ENCODE results near the gene ALG12. TPM values are rescaled to one million over a fixed set of nuclear protein-coding genes. Genes with fewer than 3 reads are reported as not detected.

The ALG12 gene
- total RNA-seq, 2 experiments from 2014 or later: 12.4 to 13.8 TPM

DNA sequence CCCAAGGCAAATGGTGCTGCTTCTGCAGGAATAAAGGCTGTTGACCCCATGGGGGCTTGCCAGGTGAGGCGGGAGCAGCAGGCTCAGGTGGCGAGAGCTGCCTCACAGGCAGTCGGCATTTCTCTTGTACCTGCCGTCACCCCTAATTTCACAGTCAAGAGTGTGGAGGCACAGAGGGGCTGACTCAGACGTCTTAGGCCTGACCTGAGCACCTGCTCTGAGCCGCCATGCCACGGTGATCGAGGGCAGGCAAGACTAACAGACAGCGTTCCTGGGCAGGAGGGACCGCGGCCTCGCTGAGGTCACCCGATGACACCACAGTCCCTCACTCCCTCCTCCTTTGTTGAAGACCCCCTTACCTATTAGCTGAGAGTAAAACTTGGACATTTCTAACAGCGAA lies 5.2 kb downstream of the ALG12 start:
- H3K9me3 Mint-ChIP-seq: no peaks in the 10 kb centered on the region
- no peak for DNase-seq
- ChIA-PET CTCF (no interaction called here), POLR2A (no interaction called here)
- no peak overlapping the region for H3K27ac Mint-ChIP-seq
- no peaks in the 10 kb centered on the region for H3K27me3 Mint-ChIP-seq
- H3K36me3 Mint-ChIP-seq: no peaks in the 10 kb centered on the region
- H3K4me3 Mint-ChIP-seq: no peak overlapping the region
- intact Hi-C loops (cut with micrococcal nuclease): no loop called here
- H3K4me1 Mint-ChIP-seq (ENCODE audit: low read depth): peaks cover 12% of the 10 kb centered on the region

GRCh38 chr22:49911881-49912625 lies 6.2 kb downstream of the ALG12 start:
- ChIA-PET CTCF (no interaction called here), POLR2A (no interaction called here)
- Mint-ChIP-seq H3K27me3 (no peaks in the 10 kb centered on the region), H3K27ac (no peak overlapping the region), H3K36me3 (peaks cover 7% of the 10 kb centered on the region), H3K4me3 (no peak overlapping the region), H3K9me3 (no peaks in the 10 kb centered on the region), H3K4me1 (ENCODE audit: low read depth) (peaks cover 8% of the 10 kb centered on the region)
- DNase-seq: no peak
- intact Hi-C loops (cut with micrococcal nuclease): no loop called here

- DNase-seq: no peak
- intact Hi-C loops (cut with micrococcal nuclease): no loop called here
- H3K27me3 Mint-ChIP-seq: no peaks in the 10 kb centered on the region
- no peaks in the 10 kb centered on the region for H3K9me3 Mint-ChIP-seq
- ChIA-PET POLR2A (no interaction called here), CTCF (no interaction called here)
- H3K36me3 Mint-ChIP-seq: peaks cover 9% of the 10 kb centered on the region
- H3K4me1 Mint-ChIP-seq (ENCODE audit: low read depth): no peaks in the 10 kb centered on the region
- no peak overlapping the region for H3K27ac Mint-ChIP-seq
- no peak overlapping the region for H3K4me3 Mint-ChIP-seq
These were observed 7.7 kb downstream of the ALG12 start for GRCh38 chr22:49910229-49911155.

DNA sequence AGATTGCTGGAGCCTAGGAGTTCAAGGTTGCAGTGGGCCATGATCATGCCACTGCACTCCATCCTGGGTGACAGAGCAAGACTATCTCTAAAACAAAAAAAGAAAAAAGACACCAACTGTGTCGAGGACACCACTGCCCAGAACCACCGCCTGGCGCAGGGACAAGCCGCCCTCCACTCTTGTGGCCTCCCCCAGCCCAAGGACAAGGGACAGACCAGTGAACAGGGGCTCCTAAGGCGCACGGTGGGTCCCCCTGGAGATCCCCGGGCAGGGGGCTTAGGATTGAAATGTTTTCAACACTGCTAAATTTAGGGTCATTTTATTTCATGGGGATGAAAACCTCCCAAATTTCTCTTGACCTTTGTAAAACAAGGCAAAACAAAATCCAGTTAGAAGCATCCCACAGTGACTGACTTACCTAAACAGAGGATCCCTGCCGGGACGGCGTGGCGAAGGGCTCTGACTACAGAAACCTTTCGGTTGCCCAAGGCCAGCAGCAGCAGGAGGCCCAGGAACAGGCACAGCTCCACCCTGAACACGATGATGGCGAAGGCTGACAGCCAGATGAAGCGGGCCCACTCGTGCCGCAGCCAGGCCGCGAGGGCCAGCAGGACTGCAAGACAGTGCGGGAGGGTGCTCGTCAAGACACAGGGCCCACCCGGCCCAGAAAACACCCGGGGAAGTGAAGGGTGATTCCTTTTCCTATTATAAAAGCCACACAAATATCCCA lies 8.6 kb downstream of the ALG12 start:
- H3K36me3 Mint-ChIP-seq: peaks cover 9% of the 10 kb centered on the region
- H3K9me3 Mint-ChIP-seq: no peaks in the 10 kb centered on the region
- no peak for DNase-seq
- H3K4me3 Mint-ChIP-seq: no peak overlapping the region
- no peaks in the 10 kb centered on the region for H3K27me3 Mint-ChIP-seq
- intact Hi-C loops (cut with micrococcal nuclease): no loop called here
- H3K4me1 Mint-ChIP-seq (ENCODE audit: low read depth): no peaks in the 10 kb centered on the region
- CTCF ChIA-PET: no interaction called here
- H3K27ac Mint-ChIP-seq: no peak overlapping the region
- POLR2A ChIA-PET: no interaction called here

DNA sequence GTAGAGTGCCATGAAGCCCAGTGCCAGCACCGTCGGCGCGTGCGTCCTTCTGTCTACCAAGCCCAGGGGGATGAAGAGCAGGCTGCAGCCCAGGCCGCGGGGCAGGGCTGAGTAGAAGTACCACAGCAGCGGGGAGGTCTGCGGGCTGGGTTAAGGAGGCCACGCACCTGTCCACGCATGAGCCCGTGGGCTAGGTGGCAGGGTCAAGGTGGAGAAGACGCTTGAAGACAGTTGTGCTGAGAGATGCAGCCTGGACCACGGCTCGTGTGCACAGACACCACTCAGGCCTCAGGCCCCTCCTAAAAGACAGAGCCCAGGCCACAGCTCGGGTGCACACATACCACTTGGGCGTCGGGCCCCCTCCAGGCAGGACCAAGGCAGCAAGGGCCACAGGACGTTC lies 10.4 kb downstream of the ALG12 start:
- no peaks in the 10 kb centered on the region for H3K9me3 Mint-ChIP-seq
- no peaks in the 10 kb centered on the region for H3K4me1 Mint-ChIP-seq (ENCODE audit: low read depth)
- peaks cover 12% of the 10 kb centered on the region for H3K36me3 Mint-ChIP-seq
- H3K27ac Mint-ChIP-seq: no peak overlapping the region
- DNase-seq: no peak
- intact Hi-C loops (cut with micrococcal nuclease): no loop called here
- CTCF ChIA-PET: no interaction called here
- H3K27me3 Mint-ChIP-seq: no peaks in the 10 kb centered on the region
- POLR2A ChIA-PET: no interaction called here
- H3K4me3 Mint-ChIP-seq: no peak overlapping the region

DNA sequence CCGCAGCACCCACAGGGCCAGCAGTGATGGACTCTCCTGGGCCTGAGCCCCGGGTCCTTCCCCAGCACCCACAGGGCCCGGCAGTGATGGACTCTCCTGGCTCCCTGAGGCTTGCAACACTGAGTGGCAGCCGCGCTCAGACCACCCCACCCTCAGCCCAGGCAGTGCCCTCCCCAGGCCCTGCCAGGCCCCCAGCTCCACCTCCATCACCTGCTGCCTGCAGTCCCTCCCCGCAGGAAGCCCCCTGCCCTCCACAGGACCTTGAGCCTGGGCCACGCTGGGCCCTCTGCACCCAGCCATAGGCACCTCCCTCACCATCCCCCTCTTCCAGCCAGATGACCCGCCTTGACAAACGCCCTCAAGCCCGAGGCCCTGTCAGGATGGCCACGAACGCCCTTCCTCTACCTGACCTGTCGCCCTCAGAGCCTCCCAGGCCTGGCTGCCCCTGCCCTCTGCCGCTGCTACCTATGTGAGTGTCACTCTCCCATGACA lies 11.4 kb downstream of the ALG12 start:
- ChIA-PET POLR2A (no interaction called here), CTCF (no interaction called here)
- Mint-ChIP-seq H3K27ac (no peak overlapping the region), H3K9me3 (peaks cover 3% of the 10 kb centered on the region), H3K36me3 (peaks cover 15% of the 10 kb centered on the region), H3K27me3 (no peaks in the 10 kb centered on the region), H3K4me1 (ENCODE audit: low read depth) (no peaks in the 10 kb centered on the region), H3K4me3 (no peak overlapping the region)
- DNase-seq: no peak
- intact Hi-C loops (cut with micrococcal nuclease): no loop called here

DNA sequence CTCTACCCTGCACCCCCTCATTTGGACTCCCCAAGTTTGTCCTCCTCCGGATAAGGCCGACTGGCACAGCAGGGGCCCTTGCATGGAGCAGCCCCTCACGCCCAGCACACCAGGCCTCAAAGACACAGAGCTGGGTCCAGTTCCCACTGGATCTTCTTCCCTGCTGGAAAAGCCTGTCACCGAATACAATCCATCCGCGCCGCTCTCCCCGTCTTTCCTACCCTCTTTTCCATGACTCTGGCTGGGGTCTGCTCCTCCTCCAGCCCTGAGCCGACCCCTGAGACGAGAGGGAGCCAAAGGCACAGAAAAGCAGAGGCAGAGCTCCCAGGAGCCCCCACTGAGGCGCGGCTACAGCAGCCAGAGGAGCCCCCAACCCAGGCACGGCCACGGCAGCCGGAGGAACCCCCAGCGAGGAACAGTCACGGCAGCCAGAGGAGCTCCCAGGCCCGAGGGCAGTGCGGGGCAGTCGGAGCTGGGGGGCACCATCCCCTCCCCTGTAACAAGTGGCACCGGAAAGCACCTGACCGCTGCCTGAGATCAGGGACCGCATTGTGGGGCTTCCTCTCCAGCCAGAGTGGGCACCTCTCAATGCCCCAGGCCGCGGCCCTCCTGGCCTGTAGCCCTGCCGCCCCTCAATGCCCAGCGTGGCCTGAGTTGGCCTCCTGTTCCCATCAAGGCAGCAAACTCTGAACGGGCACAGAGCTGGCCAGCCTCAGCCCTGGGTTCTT lies 12.0 kb downstream of the ALG12 start:
- no peaks in the 10 kb centered on the region for H3K27me3 Mint-ChIP-seq
- H3K27ac Mint-ChIP-seq: no peak overlapping the region
- H3K4me1 Mint-ChIP-seq (ENCODE audit: low read depth): no peaks in the 10 kb centered on the region
- ChIA-PET CTCF (no interaction called here), POLR2A (interaction anchor here (1.0 kb wide), 1 partner anchor 144 kb away, joined by 3 read pairs; no protein-coding TSS in a partner anchor)
- H3K9me3 Mint-ChIP-seq: peaks cover 9% of the 10 kb centered on the region
- no peak for DNase-seq
- H3K4me3 Mint-ChIP-seq: no peak overlapping the region
- intact Hi-C loops (cut with micrococcal nuclease): no loop called here
- H3K36me3 Mint-ChIP-seq: peaks cover 20% of the 10 kb centered on the region

GRCh38 chr22:49905465-49905864 lies 12.8 kb downstream of the ALG12 start:
- CTCF ChIA-PET: no interaction called here
- Mint-ChIP-seq H3K4me3 (no peak overlapping the region), H3K27me3 (no peaks in the 10 kb centered on the region), H3K4me1 (ENCODE audit: low read depth) (no peaks in the 10 kb centered on the region), H3K27ac (no peak overlapping the region), H3K36me3 (peaks cover 25% of the 10 kb centered on the region), H3K9me3 (peaks cover 9% of the 10 kb centered on the region)
- POLR2A ChIA-PET: interaction anchor here (1.0 kb wide), 1 partner anchor 145 kb away, joined by 3 read pairs; no protein-coding TSS in a partner anchor
- no peak for DNase-seq
- intact Hi-C loops (cut with micrococcal nuclease): no loop called here

DNA sequence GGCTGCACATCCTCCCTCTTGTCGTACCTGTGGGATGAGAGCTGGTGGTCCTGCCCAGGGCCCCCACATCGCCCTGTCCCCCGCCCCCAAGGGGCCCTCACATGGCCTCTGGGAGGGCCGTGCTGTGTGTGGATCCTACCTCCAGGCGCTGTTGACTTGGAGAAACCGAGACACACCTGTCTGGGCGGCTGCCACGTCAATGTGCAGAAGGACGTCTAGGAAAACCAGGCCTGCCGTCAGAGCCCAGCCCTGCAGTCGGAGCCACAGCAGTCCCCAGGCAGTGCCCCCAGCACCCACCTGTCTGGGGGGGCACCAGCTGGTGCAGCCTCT lies 14.2 kb downstream of the ALG12 start:
- intact Hi-C loops (cut with micrococcal nuclease): no loop called here
- Mint-ChIP-seq H3K4me3 (no peak overlapping the region), H3K36me3 (peaks cover 31% of the 10 kb centered on the region), H3K27ac (no peak overlapping the region), H3K4me1 (ENCODE audit: low read depth) (peaks cover 2% of the 10 kb centered on the region), H3K27me3 (no peaks in the 10 kb centered on the region), H3K9me3 (peaks cover 9% of the 10 kb centered on the region)
- DNase-seq: no peak
- ChIA-PET CTCF (no interaction called here), POLR2A (no interaction called here)

DNA sequence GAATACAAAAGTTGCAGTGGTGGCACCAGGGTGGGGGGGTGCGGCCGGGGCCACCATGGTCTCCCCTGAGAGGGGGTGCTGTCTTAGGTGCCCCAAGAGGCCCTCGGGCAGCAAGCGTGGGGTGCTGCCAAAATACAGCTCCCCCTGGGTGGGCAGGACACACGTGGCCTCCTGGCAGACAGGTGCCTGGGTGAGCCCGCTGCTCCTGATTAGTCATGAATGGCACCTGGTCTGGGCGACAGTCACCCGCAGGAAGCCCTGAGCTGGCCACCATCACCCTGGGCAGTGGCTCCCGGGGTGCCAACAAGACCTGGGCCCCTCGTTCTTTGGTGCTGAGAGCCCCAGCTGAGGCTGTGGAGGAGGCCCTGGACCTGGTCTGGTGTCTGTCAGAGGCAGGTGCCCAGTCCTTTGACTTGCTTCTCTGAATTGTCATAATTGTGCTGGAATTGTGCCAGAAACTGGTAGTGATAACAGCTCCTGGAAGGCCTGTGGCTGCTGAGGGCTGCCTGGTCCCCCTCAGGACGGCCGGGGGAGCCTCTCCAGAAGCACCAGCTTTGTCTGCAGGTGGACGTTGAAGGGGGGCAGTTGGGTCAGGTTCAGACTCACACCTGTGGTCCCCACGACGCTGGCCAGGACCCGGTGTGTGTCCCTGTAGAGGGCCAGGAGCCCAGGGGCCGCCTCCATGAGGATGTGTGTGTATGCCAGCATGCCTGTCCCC lies 14.8 kb downstream of the ALG12 start:
- peaks cover 31% of the 10 kb centered on the region for H3K36me3 Mint-ChIP-seq
- DNase-seq: no peak
- peaks cover 2% of the 10 kb centered on the region for H3K4me1 Mint-ChIP-seq (ENCODE audit: low read depth)
- no peak overlapping the region for H3K4me3 Mint-ChIP-seq
- CTCF ChIA-PET: no interaction called here
- H3K27ac Mint-ChIP-seq: no peak overlapping the region
- POLR2A ChIA-PET: no interaction called here
- intact Hi-C loops (cut with micrococcal nuclease): no loop called here
- no peaks in the 10 kb centered on the region for H3K27me3 Mint-ChIP-seq
- peaks cover 9% of the 10 kb centered on the region for H3K9me3 Mint-ChIP-seq

GRCh38 chr22:49901457-49901856 lies 16.8 kb downstream of the ALG12 start:
- intact Hi-C loops (cut with micrococcal nuclease): no loop called here
- no peak overlapping the region for H3K27ac Mint-ChIP-seq
- H3K27me3 Mint-ChIP-seq: no peaks in the 10 kb centered on the region
- peaks cover 2% of the 10 kb centered on the region for H3K4me1 Mint-ChIP-seq (ENCODE audit: low read depth)
- H3K36me3 Mint-ChIP-seq: peaks cover 22% of the 10 kb centered on the region
- POLR2A ChIA-PET: no interaction called here
- CTCF ChIA-PET: no interaction called here
- peaks cover 9% of the 10 kb centered on the region for H3K9me3 Mint-ChIP-seq
- DNase-seq: no peak
- no peak overlapping the region for H3K4me3 Mint-ChIP-seq
